Activated CD8-positive, alpha-beta memory T cell treated with anti-CD3 and anti-CD28 coated beads, Interleukin-2, amount 50 U/mL, for 24 hours (primary cell): Measurements from ENCODE around the gene SERPINA9.
"Not testable (repeated sequence)": the region's sequence is repeated elsewhere in the genome, so short reads cannot be mapped to it uniquely, and the experiment has no call there.

Source experiments
- DNase-seq: peaks from one replicate; pipeline ENCODE4 v3.0.0-alpha.2; 2020; ENCODE audit errors: extremely low read depth

The SERPINA9 gene

DNA sequence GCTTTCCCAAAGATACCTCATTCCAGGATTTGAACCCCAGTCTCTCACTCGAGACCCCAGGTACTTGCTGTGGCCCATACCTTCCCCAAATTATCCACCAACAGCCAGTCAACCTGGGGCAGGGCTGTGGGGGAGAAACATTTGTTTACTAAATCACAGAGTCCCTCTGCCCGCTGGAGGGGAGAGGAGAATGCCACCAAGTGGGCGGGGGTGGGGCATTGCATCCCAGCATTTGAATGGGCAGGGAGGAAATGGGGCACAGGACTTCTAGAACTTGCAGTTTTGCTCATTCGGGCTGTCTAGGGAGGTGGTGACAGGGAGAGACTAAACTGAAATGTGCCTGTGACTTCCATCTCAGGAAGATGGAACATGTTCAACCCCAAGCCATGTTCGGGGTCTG is 10.9 kb upstream of the SERPINA9 start:
- no peak for DNase-seq

DNA sequence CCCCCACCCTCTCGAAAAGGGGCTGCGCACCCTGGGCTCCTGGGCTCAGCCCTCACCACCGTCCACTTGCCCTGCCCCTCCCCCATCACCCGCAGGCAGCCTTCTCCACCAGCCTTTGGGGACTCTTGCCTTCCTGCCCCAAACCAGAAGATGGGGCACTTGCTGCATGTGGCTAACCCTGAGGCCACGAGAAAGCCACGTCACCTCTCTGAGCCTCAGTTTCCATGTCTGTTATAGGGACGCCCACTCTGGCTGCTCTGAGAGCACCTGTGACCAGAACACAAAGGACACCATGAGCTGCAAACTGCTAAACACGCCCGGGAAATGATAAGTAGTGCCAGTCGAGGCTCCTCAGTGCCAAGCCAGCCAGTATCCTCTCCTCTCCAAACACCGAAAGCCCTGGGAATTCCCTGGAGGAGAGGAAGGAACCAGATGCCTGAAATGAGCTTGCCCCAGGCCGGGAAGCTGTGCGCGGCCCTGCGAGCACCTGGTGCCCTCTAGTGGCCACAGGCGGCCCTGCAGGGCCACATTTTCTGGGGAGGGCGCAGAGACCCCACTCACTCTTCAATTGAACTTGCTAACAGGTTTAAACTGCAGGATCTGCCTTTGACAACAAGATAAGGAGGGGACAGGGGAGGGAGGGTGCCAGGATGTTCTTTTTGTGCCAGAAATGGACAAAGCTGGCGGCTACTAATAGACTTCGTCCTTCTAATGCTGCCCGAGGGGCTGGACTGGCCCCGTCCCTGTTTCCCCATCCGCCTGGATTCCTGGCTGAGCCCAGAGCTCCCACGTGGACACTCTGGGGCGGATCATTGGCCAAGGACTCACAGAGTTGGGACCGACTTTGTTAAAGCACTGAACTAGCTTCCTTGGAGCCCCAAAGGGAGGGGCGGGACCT is 10.2 kb upstream of the SERPINA9 start:
- DNase-seq = no peak

DNA sequence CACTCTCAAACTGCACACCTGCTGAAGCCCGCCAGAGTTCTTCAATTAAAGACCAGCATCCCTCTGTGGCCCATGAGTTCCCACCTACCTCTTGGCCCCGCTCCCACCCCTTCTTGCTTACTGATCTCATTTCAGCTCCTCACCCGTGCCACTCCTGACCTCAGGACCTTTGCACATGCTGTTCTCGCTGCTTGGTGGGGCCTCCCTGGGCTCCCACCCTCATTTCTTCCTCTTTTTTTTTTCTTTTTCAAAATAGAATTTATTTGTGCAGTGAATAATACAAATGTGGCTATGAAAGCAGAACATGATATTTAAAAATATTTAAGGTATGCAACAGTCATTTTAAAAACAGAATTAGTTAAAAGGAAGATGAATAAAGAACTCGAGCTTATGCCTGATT is 8.5 kb upstream of the SERPINA9 start:
- DNase-seq = no peak

DNA sequence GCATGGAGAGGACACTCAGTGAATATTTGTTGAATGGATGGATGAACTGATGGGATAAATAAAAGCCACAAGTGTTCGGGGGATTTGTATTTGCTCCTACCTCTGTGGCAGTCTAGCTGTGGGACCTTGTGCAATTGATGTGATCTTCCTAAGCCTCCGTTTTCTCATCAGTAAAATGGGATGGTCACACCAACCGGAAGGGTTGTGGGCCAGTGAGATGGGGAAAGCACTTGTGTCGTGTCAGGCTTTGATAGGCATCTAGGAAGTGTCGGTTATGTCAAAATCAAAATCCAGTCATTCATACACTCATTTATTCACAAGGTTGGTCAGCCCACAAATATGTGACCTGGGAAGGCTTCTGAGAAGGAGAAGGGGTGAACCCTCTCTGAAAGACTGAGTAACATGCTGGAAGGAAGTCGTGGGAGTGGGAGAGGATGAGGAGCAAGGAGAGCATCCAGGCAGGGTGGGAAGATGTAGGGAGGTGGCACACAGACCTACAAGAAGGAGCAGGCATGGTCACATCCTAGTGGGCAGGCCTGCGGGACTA is 7.8 kb upstream of the SERPINA9 start:
- no peak for DNase-seq

DNA sequence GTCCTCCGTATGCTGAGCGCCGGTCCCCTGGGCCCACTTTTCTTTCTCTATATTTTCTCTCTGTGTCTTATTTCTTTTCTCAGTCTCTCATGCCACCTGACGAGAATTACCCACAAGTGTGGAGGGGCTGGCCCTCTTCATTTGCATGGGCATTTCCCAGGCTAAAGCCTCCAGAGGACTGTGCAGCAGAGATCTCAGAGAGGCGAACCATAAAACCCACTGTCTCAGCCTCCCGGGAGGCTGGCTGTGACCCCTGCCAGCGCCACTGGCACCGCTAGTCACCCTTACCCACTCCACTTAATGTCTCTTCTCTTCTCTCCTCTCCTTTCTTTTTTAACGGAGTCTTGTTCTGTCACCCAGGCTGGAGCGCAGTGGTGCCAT is 7.1 kb upstream of the SERPINA9 start:
- DNase-seq = no peak

DNA sequence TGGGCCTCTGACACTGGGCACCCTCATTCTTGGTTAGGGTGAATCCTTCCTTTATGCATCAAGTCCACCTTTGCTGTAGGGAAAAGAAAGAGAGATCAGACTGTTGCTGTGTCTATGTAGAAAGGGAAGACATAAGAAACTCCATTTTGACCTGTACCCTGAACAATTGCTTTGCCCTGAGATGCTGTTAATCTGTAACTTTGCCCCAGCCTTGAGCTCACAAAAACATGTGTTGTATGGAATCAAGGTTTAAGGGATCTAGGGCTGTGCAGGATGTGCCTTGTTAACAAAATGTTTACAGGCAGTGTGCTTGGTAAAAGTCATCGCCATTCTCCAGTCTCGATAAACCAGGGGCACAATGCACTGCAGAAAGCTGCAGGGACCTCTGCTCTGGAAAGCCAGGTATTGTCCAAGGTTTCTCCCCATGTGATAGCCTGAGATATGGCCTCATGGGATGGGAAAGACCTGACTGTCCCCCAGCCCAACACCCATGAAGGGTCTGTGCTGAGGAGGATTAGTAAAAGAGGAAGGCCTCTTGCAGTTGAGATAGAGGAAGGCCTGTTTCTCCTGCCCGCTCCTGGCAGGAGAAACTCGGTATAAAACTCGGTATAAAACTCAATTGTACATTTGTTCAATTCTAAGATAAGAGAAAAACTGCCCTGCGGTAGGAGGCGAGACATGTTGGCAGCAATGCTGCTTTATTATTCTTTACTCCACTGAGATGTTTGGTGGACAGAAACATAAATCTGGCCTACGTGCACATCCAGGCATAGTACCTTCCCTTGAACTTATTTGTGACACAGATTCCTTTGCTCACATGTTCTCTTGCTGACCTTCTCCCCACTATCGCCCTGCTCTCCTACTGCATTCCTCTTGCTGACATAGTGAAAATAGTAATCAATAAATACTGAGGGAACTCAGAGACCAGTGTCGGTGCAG is 6.4 kb upstream of the SERPINA9 start:
- DNase-seq = not testable (repeated sequence)

DNA sequence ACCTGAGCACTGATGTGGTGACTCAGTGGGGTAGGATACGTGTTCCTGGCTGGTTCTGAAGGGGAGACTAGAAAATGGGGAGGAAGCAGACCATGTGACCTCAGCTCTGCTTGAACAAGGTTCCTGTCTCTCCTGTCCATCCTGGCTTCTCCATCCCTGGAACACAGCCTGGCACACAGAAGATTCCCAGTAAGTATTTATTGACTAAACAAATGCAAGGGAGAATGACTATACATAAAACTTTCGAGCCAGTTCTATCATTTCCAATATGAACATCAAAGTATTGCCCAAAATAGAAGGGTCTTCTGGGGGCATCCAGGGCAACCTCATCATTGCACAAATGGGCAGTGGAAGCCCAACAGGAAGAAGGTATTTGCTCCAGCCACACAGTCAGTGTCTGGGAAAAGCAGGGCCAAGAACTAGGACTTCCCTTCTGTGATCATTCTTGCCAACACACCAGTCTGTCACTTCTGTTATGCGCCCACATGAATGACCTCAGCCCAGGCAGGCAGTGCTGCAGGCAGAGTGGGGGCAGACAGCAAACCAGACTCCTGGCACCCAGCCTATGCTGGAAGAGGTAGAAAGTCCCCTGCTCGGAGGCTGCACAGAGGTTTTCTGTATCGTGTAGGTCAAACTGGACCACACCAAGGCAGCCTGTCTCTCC is 5.6 kb upstream of the SERPINA9 start:
- no peak for DNase-seq

DNA sequence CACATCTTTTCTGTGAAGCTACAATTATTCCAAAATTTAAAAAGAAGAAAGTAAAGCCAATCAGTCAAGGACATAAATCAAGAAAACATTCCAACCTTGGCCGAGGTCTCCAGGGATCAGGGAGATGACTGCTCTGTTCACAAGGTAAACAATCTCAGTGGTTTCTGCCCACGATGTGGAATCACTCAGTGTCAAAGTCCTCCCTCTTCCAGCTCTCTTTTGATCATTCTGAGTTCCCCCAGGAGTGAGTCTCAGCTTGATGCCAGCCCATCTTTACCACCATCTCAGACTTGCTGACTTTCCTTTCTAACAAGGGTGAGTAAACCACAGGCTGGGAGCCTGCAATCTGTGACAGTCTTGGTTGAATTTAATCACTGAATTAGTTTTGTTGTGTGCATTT is 4.8 kb upstream of the SERPINA9 start:
- no peak for DNase-seq

DNA sequence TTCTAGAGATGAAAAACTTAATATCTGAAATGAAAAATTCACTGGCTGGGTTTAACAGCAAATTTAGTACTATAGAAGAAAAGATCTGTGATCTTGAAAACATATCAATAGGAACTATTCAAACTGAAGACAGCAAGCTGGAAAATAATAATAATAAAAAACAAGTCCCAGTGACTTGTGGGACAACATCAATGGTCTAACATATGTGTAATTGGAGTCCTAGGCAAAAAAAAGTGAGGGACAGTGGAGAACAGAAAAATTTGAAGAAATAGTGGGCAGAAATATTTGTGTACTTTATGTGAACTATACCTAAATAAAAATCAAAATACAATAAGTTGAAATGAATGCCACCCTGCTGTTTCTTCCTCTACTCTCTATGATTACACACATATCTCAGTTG is 2.4 kb upstream of the SERPINA9 start:
- DNase-seq = no peak

DNA sequence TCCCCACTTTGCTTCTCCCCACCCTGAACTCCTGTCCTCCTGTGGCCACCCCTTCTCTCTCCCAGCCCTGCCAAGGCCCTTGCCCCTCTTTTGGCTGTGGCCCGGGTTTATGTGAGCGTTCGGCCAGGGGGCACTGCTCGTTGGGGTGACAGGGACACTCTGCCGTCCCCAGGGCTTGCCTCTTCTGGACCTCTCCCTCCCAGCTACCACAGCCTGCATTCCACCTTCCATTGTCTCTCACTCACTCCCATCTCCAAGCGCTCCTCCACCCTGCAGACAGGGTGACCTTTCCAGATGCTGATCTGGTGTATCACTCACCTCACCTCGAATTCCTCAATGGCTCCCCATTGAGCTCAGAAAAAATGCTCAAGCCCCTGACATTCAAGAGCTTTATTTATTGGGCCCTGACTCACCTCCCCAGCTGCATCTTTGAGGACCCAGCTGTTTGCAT is 1.4 kb downstream of the SERPINA9 start:
- DNase-seq = no peak

DNA sequence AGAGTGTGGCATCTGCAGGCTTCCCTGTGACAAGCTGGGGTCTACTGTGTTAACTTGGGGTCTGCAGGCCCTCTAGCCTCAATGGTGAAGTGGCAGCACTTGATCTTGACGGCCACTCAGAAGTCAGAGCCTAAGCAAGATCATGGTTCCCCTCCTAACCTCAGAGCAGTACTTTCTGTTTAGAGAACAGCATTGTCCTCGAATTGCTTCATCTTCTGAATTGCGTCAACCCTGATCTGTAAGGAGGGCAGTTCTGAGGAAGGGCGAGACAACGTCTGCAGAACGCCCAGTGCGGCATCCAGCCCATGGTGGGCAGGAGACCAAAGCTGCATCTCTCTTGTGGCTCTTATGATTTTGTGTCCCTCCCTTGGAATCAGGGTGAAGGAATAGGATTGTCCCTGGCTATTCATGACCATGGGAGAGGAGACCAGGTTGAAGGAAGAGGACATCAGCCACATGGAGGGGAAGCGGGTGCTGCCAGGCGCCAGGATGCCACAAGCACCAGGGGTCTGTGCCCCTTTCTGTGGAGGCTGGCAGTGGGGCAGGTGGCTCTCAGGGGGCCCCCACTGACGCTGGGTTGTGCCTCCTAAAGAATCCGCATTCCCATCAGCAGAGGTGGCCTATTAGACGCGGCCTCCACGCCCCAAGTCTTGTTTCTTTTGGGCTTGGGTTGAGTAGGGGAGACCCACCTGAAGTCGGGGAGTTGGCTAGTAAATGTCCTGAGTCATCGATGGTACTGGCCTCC is 2.2 kb downstream of the SERPINA9 start:
- no peak for DNase-seq

DNA sequence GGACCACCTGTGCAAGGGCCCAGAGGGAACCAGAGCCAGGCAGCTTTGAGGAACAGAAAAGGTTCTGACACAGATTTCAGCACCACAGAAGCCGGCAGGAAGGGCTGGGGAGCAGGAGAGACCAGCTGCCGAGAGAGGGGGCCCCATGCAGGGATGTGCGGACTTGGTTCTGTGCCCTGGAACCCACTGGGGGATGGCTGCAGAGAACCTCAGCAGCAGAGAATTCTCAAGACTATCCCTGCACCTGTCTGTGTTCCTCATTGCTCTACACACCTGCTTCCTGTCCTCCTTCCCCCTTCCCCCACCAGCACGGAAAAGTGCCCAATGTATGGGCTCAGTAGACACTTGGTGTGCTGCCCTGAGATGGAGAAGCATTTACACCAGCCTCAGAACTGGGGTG is 3.2 kb downstream of the SERPINA9 start:
- no peak for DNase-seq

DNA sequence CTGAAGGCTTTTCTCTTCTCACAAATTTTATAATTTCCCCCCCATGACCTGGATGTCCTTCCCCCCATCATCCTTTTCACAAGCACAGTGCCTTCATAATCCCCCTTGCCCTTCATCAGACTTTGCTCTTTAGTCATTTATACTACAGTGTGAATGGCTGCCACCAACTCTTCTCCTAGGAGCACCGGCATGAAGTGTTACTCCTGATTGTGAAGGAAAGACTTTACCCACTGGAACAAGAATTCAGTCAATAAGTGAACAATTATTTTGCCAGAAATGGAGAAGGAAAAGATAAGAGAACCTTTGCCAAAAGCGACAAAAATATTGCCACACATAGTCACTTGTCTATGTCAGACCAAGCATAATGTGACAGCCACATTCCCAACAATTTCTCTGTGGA is 5.0 kb downstream of the SERPINA9 start:
- no peak for DNase-seq

DNA sequence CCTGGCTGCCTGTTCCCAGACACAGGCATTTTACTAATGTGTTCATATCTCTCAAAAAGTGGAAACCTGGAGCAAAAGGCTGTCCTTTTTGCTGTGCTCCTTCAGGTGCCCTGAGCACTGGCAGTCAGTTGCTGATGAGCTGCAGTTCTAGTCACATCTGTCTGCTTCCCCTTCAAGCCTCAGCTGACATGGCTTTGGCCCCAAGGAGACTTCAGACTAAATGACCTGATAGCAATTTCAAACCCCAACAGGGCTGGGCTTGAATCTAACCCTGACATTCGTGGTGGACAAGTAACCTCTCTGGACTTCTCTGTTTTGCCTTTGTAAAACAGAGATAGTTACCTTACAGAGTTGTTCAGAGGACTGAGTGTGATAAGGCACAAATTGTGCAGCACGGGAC is 5.7 kb downstream of the SERPINA9 start:
- DNase-seq = no peak

DNA sequence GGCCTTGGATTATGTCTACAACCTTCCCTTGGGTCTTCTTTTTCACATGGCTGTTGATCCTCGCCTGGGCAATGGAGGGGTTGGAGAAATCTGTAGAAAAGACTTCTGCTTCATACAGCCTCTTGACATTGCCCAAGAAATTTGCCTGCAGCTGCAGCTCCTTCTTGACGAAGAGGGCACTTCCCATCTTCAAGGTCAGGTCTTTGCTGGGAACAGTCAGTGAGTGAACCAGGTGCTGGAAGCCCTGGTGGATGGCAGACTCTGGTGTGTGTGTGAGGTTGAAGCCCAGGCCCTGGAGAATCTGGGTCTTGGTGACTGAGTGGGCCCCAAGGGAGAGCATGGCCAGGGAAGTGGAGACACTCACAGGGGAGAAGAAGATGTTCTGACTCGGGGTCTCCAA is 6.7 kb downstream of the SERPINA9 start:
- no peak for DNase-seq

DNA sequence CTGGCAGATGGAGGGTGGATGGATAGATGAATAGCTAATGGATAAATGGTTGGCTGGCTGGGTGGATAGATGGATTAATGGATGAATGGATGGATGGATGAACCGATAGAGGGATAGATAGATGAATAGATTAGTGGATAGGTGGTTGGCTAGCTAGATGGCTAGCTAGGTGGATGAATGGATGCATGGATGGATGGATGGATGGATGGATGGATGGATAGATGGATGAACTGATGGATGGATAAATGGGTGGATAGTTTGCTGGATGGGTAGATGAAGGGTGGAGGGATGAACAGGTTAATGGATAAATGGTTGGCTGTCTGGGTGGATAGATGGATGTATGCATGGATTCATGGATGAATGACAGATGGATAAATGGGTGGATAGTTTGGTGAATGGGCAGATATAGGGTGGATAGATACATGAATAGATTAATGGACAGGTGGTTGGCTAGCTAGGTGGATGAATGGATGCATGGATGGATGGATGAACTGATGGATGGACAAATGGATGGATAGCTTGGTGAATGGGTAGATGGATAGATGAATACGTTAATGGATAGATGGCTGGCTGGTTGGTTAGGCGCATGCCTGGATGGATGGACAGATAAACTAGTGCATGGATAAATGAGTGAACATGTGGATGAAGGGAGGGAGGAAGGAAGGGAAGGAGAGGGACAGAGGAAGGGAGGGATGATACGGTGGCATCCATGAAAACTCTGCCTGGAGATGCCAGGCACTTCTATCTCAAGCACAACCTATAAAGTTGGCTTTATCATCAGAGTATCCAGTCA is 8.1 kb downstream of the SERPINA9 start:
- DNase-seq = no peak

DNA sequence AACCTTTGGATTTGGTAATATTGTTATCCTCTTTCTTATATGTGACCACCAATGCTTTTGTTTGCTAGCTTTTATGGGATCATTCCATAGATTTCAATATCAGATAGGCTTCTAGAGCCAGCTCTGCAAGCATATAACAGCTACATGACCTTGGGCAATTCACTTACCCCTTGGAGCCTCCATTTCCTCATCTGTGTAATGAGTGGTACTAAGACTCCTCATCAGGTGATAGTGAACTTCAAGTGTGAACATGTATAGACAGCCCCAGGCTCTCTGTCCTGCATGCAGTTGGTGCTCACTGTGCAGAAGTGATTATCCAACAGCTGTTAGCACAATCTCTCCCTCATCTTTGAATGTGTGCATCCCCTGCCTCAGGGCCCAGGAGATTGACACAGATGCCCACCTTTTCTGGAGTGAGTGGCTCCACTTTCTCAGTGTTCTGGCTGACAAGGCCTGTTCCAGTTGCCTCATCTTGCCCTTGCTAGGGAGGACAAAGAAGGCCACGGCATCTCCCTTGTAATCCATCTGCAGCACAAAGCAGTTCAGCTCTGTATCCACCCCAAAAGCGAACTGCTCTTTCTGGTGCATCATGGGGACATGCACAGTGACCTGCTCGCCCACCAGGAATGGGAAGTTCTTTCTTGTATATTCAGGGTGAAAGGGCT is 9.2 kb downstream of the SERPINA9 start:
- DNase-seq = no peak

DNA sequence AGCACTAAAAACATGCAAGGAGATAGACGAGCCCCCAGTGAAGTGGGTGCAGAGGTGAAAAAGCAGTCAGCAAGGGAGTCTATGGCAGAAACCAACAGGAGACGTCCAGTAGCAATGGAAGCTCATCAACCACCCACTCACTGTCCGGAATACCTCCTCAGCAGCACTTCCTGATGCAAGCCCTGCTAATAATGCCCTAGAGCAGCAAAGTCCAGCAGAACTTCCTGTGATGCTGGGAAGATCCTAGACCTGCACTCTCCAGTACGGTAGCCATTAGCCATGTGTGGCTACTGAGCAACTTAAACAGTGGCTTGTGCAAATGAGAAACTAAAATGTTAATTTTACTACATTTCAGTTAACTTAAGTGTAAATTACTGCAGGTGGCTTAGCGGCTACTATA is 11.0 kb downstream of the SERPINA9 start:
- DNase-seq = no peak

DNA sequence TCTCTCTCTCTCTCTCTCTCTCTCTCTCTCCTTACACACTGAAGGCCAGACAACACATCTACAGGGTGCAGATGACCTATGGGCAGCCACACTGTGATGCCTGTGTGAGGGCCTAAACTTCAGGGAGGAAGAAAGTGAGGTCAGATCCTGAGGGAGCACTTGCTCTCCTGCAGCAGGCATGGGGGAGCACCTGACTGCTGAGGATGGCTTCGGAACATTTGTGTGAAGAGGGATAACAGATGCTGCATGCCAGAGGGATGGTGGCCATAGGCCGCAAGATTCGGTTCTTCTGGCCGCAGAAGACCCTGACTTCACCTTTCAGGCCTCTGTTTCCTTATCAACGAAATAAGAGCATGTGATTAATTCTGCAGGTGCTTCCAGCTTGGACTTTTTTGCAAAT is 11.7 kb downstream of the SERPINA9 start:
- DNase-seq = no peak
